HG03108 (cell line): Measurements from ENCODE around the gene ABCG5.

Experiments
- ATAC-seq: cut with Tn5 transposase; IDR thresholded peaks from one replicate; pipeline ENCODE4 v1.9.1; 2021; ENCODE audit warnings: moderate library complexity; ENCODE audit not compliant: unreplicated experiment

ABCG5 gene

DNA sequence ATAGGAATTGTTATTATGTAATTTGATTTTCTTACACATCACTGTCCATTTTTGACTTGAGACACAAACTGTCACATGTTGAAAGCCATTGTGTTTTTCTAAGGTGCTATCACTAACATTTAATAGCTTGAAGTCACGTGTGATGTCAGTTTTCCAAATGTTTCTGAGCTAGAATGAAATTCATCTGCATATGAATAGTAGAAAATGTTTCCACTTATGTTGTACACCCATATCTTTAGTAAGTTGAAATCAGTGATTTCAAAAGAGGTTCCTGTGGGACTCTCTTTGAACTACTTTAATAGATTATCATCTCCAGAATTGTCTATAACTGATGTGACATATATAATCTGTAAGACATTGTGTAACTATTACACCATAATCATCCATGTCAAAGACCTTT, 27.8 kb downstream of the ABCG5 start:
- ATAC-seq = no peak

- no peak for ATAC-seq
Measured at GRCh38 chr2:43810452-43810851, 28.2 kb downstream of the ABCG5 start.

GRCh38 chr2:43806719-43807031, 32.0 kb downstream of the ABCG5 start:
- ATAC-seq = no peak

- ATAC-seq = no peak
Measured at GRCh38 chr2:43803113-43803512, 35.5 kb downstream of the ABCG5 start.

GRCh38 chr2:43802135-43802534, 36.5 kb downstream of the ABCG5 start:
- no peak for ATAC-seq

- no peak for ATAC-seq
Measured at GRCh38 chr2:43800894-43801293, 37.7 kb downstream of the ABCG5 start.

- no peak for ATAC-seq
Measured at GRCh38 chr2:43798300-43798699, 40.3 kb downstream of the ABCG5 start.

- ATAC-seq = no peak
Measured at GRCh38 chr2:43796206-43796605, 42.4 kb downstream of the ABCG5 start.

- ATAC-seq = no peak
Measured at GRCh38 chr2:43794956-43795355, 43.7 kb downstream of the ABCG5 start.

DNA sequence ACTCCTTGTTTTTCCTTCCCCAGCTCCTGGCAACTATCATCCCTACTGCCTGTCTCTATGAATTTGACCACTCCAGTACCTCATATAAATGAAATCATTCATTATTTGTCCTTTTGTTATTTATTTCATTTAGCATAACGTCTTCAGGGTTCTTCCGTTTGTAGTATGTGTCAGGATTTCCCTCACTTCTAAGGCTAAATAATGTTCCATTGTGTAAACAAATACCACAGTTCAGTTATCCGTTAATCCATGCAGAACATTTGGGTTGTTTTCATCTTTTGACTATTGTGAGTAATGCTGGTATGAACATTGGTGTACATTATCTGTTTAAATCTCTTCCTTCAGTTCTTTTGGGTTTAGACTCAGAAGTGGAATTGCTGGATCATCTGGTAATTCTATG, 46.0 kb downstream of the ABCG5 start:
- ATAC-seq = no peak

DNA sequence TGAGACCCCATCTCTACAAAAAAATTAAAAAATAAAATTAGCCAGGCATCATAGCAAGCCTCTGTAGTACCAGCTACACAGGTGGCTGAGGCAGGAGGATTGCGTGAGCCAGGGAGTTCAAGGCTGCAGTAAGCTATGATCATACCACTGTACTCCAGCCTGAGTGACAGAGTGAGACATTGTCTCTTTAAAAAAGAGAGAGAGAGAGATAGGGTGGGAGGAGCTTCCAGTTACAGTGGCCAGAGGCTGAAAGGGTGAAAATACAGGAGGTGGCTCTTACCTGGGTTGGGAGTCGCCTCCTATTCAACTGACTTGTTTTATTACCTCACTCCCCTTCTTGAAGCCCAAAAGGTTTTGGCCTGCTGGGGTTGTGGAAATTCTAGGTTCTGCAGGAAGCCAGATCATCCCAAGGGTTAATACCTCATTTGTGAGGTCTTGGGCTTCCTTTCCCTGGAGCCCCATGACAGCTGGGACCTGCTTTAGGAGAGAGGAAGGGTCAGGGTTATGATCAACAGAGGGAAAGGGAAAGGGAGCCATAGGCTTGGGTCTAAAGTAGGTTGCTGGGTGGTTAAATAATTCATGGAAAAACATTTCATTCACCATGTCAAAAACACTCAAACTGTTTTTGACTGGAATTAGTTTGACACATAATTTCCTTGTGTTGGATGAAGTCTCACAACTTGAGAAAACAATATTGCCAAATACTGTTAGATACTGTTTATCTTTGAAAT, 47.4 kb downstream of the ABCG5 start:
- ATAC-seq = no peak

GRCh38 chr2:43790147-43790546, 48.5 kb downstream of the ABCG5 start:
- ATAC-seq = no peak

- no peak for ATAC-seq
Measured at GRCh38 chr2:43788646-43789045, 50.0 kb downstream of the ABCG5 start.

- no peak for ATAC-seq
Measured at GRCh38 chr2:43787895-43788294, 50.7 kb downstream of the ABCG5 start.

GRCh38 chr2:43778233-43778632, 60.4 kb downstream of the ABCG5 start:
- ATAC-seq = no peak

DNA sequence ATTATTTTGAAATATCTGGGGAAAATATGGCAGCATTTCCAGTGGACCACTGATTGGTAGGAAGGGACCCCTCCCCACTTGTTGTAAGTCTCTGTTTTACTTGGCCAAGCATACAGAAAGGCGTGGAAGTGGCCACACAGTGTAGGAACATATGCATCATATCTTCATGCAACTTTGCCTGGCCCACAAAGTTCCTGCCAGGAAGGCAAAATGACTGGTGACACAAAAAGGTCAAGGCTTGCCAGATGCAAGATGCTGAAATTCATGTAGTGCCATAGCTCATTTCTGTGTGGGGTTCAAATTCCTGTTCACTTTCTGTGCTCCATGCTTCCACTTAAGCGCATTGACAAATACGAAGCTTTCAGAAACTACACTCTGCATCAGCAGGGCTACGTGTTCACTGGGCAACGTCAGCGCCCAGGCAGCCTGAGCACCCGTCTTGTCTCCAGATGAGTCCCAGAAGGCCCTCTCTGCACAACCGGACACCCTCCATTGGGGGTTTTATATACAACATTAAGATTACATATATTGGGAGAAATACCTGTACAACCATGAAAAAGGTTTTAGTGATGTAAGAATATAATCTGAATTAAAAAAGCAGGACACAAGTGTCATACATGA, 61.2 kb downstream of the ABCG5 start:
- no peak for ATAC-seq

GRCh38 chr2:43776324-43776723, 62.3 kb downstream of the ABCG5 start:
- no peak for ATAC-seq

DNA sequence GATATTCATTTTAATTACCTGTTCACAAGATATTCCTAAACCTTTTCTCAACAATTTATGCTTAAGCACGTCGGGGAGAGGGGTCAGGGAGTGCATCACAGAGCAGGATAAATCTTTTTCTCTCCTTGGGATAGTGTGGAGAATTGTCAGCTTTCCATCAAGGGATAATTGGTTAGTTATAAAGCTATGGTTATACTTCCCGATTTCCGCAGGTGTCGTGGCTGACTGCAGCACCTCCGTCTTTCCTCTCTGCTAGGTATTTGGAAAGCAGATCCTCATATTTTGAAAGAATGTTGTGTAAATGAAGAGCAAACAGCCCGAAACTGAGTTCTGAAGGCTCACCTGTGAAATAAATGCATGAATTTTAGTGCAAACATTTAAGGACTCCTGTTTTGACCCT, 64.0 kb downstream of the ABCG5 start:
- ATAC-seq = no peak

DNA sequence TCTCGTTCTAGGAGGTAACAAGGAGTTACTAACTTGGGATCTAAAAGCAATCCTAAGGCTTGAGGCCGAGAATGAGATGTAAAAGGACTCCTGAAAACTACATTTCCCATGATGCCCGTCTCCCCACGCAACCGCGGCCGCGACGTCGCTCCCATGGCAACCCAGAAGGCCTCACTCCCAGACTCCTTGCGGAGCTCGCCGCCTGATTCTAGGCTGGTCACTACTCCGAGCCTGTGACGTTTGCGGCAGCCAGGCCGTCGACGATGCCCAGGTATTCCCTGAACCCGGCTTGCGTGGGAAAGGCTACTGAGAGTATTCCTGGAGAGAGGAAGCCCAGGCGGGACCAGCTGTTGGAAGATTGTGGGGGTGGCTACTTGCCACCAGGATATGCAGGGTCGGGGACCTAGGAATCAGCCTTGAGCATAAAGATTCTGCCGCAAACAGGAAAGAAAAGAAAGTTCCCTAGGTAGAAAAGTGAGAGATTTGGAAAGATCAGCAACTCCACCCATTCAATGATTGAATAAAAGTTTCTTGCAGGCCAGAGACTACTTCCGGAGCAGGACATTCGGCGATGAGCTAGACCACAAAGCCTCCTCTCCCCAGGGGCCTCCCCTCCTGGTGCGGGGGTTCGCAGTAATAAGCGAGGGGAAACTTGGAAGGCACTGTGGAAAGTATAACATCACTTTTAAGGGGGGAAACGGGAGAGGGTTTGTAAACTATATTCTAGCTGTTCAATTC, 64.6 kb downstream of the ABCG5 start, which contains the start of gene DYNC2LI1:
TSS of gene DYNC2LI1 (plus strand) at position 164 of the 738 bp plus-strand sequence. CDS start at position 264, 100 bp downstream.
- ATAC-seq = peak; percentile 99

DNA sequence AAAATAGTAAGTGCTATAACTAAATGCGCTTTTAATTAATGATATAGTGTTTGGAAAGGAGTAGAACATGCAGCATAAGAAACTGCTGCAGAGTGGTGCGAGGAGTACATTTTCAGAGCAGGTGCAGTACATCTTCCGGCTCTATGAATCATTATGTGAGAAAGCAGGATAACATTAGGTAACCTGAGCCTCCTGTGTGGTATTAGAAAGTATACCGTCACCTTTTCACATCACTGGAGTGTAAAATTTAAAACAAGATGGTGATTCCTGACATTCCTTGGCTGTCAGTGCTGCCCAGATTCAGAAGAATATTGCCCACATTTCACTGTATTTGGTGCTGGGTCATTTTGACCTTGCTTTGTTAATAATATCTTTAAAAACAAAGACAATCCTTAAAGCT, 72.6 kb downstream of the ABCG5 start:
- no peak for ATAC-seq

GRCh38 chr2:43764086-43764705, 74.4 kb downstream of the ABCG5 start:
- no peak for ATAC-seq

- no peak for ATAC-seq
Measured at GRCh38 chr2:43763091-43763490, 75.5 kb downstream of the ABCG5 start.
